NCI-H2107 treated with DMSO at 0.1 percent for 48 hours (cell line): ENCODE measurements around the gene ROMO1.
"Not testable (repeated sequence)": the region's sequence is repeated elsewhere in the genome, so short reads cannot be mapped to it uniquely, and the experiment has no call there.

ENCODE experiments used
- DNase-seq: peaks from one replicate; lab custom pipeline; 2025; ENCODE audit not compliant: unreplicated experiment; lab: John Stamatoyannopoulos, UW

The ROMO1 gene

DNA sequence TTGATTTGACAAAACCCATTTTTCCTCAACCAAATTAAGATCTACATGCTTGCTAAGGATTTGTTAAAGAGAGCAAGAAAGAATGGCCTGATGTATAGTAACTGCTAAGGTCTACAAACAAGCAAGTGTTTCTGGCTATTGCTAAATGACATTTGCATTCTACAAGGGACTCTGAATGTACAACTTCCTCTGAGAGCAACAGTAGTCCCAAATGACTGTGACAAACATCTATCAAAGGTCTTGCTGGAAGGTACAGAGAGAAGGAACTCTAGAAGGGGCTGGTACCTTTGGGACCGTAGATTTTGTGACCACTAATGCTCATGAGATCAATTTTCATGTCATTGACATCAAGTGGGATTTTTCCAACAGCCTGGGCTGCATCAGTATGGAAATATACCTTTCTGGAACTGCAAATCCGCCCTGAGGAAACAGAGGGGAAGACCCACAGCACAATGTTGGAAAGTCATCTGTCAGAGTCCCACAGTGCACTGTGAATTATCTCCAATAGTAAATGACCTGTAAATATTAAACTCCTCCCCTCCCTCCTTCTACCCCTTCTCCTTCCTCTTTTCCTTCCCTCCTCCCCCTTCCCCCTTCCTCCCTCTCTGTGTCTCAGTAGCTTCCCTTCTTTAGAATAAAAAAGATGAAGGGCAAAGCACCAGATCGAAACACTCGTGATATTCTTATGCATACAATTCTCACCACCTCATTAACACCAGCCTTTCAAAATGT, 18.6 kb upstream of the ROMO1 start:
- DNase-seq = no peak

DNA sequence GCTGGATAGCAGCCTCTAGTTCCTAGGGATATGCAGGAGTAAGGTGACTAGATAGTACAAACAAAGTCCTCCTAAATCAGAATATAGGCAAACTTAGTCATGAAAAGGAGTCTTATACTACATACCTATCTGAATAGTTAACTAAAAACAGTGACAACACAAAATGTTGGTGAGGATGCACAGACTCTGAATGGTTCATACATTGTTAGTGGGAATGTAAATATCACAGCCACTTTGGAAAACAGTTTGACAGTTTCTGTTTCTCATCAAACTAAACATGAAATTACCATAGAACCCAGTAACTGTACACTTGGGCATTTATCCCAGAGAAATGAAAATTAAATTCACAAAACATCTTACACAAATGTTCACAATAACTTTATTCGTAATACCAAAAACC, 17.2 kb upstream of the ROMO1 start:
- DNase-seq = no peak

DNA sequence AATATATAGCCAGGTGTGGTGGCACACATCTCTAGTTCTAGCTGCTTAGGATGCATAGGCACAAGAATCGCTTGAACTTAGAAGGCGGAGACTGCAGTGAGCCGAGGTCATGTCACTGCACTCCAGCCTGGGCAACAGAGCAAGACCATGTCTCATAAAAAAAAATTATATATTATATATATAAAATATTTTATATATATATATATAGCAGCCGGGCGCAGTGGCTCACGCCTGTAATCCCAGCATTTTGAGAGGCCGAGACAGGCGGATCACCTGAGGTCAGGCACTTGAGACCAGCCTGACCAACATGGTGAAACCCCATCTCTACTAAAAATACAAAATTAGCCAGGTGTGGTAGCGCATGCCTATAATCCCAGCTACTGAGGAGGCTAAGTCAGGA, 13.8 kb upstream of the ROMO1 start:
- DNase-seq = not testable (repeated sequence)

DNA sequence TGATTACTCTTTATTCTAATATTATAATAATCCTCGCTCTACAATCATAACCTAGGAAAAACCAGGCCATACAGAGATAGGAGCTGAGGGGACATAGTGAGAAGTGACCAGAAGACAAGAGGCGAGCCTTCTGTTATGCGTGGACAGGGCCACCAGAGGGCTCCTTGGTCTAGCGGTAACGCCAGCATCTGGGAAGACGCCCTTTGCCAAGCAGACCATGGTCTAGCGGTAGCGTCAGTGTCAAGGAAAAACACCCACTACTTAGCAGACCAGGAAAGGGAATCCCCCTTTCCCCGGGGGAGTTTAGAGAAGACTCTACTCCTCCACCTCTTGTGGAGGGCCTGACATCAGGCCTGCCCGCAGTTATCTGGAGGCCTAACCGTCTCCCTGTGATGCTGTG, 12.3 kb upstream of the ROMO1 start:
- not testable (repeated sequence) for DNase-seq

DNA sequence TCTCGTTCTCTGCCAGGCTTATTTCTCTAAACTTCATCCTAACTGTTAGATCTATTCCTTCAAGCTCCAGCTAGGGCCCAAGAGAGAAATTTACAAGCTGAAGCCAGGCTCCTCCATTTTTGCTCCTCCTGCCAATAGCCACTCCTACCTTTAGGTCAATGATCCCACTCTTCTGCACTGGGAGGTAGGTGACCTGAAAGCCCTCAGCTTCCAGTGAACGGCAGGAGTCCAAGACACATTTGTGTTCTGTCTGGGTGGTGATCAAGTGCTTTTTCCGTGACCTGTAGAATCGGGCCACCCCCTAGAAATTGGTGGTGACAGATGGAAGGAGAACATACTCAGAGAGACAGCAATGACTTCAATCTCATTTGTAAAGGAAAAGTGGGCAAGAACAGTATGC, 8.9 kb upstream of the ROMO1 start:
- no peak for DNase-seq

DNA sequence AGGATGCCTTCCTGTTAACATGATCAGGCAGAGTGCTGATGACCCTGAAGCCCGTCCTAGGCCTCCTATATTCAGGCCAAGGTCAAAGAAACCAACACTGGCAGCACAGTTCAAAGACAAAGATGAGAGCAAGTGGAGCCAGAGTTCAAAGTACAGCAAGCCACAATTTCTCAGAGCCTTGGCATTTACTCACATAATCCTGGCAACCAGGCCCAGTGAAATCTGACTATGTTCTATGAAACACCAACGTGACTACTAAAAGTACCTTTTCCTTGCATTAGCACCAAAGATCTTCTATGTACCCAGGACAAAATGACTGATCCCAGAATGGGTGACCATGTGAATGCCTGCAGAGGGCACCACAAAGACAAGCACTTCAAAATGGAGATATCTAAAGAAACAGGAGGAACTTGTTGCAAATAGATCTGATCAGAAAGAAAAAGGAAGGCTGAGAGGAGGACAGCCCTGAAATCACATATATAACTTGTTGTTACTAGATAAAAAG, 3.9 kb upstream of the ROMO1 start:
- DNase-seq = no peak

DNA sequence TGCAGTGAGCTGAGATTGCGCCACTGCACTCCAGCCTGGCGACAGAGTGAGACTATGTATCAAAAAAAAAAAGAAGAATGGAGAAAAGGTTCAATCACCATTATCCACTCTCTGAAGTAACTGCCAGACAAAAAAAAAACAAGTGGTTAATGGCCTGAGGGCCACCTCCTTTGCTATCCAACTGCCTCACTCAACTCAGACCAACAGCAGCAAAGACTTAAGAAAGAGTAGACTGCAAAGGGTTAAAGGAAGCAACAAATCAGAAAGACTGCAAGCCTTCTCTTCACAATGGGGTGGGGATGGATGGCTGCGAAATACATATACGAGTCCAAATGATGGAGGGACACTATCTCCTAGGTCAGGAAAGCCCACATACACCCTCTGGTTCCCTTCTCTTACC, 3.2 kb upstream of the ROMO1 start:
- DNase-seq = no peak

DNA sequence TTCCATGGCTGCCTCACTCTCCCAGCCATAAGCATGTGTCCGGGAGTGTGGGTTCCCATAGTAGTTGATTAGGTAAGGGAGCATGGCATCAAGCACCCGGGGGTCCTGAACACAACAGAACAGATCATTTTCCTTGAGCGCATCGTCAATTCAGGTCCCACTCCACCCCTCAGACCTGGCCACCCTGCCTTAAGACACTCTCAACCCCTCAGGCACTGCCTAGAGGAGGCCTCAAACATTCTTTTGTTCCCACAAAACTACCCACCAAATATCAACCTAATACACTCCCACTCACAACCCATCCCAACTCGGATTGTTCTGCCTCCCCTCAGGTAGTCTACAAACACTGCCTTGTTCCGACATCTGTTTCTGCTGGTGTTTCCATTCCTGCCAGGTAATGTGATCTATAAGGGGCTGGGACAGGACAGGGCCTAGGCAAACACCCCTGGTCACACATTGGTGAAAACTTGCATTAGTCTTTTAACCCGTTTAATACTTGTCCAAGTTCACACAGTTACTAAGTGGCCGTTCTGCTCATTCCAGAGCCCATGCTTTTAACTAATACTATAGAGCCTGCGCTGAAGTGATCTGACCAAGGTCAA, 1.4 kb upstream of the ROMO1 start:
- no peak for DNase-seq

DNA sequence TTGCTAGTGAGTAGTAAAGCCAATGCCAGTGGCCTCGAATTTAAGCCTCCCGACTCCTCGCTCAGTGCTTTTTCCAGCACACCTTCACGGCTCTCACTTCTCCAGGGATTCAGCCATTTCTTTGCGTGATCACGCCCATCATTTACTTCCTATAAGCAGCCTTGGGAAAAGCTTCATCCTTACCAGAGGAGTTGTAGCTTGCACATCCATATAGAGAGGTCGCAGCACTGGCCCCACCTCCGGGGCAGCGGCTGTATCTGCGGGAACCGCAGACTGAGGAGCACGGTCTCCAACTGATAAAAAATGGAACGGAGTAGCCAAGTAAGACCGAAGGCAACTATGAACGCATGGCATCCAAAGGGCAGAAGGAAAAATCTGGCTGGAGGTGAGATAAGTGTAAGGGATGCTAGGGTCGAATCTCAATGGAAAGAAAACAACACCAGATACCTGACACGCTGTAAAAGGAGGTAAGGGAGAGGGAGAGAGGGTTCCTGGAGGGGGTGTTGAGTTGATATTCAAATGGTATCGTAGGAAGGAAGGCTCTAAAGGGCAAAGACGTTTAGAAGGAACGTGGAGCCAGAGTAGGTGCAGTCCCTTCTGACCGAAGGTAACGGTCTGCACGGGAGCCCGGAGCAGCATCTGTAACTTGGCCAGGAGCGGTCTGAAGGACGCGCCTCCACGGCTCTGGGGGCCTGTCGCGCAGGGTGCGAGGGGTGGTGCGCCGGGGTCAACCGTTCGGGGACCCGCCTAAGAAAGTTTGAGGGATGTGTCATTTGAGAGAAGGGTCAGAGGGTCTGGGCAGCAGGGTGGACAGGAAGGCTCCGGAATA, 693 bp upstream of the ROMO1 start:
- DNase-seq = no peak

DNA sequence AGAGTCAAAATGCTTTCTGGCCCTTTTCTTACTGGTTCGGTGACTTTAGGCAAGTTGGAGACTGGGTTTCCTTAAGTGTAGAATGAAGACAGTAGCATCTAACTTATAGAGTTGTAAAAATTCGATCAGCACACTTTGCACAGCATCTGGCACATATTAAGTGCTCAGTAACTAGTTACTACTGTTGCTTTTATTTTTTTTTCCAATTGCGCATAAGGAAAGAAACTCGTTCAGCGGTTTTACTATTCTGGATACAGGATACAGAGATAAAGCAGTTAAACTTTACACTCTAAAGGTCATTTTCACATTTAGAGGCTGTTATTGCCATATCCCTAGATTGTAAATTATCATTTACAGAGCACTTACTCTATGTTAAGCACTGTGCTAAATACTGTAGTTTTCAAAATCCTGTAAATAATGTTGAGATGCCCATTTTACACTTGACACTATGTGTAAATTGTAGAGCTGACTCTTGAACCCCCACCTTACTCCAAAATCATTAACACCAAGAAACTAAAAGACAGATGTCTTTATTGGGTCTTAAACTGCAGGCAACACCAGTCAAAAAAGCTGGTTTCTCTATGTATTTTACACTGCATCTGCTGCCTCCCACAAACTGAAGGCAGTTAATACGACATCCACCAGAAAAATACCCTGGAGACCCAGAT, 886 bp downstream of the ROMO1 start:
- no peak for DNase-seq

DNA sequence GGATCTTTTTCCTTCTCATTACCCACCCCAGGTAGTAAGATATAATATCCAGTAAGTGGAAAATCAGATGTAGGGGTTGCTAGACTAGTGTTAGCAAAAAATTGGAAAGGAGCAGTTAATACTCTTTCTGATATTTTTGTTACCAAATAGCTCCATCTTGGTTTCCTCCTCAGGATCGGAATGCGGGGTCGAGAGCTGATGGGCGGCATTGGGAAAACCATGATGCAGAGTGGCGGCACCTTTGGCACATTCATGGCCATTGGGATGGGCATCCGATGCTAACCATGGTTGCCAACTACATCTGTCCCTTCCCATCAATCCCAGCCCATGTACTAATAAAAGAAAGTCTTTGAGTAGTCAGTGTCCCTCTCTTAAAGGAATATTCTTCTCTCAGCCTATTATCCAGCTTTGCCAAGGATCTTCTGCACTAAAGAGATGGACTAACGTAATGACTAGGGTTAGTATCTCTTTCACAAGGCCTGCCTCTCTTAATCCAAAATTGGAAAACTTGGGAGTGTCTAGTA, 1.5 kb downstream of the ROMO1 start:
- DNase-seq = no peak

DNA sequence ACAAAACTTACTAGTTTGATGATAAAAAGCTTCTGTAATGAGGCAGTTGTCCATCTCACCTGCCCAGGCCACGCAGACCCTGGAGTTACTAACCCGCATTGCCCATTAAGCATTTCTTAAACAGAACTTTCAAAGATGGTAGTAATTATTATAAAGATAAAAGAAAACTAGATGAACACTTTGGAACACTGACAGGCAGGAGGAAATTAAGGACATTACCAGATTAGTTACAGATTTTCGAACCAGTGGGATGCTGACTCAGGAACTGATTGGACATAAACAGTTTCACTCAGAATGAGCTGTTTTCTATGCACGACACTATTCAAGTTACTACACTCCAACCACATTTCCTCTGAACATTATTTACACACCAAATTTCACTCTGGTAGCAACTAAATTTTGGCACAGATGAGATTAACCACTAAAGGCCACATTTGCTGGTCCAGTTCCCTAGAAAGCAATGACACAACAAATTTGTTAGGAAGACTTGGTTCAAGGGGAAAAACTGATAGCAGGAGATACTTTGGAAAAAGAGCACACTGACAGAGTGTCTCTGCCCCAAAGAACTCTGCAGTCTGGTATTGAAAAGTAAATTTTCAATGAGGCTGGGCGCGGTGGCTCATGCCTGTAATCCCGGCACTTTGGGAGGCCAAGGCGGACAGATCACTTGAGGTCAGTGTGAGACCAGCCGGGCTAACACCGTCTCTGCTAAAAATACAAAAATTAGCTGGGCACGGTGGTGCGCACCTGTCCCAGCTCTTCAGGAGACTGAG, 3.0 kb downstream of the ROMO1 start:
- no peak for DNase-seq

DNA sequence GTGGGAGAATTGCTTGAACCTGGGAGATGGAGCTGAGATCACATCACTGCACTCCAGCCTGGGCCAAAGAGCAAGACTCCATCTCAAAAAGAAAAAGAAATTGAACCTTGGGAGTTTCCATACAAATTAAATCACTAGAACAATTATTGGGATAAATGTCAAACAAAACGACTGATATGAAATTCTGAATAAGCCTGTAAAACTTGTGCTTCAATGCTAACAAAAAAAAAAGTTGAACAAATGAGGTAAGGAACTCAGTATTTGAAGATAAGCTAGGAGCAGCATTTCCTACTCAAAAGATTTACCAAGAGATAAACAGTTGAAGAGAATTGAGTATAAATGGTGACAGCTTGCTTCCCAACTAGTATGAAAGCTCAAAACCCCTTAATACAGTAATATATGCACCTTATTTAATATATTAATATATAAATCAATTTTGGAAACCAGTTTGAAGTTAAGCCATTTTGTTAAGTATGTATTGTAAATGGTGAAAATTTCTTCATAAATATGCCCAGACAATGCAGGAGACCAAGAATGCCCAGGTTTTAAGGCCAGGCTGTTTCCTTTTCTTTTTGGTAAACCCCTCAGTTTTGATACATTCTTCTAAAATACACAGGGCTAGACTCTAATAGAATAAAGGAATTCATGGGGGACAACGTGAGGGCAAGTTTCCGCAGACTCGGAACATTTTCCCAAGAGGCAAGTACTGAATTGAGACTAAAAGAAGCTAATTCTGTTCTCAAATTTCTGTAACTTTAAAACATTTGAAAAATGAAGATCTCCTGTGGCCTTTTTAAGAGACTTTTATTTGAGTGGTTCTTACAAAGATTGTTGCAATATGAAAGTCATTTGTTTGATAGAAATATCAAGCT, 3.9 kb downstream of the ROMO1 start:
- DNase-seq = no peak

DNA sequence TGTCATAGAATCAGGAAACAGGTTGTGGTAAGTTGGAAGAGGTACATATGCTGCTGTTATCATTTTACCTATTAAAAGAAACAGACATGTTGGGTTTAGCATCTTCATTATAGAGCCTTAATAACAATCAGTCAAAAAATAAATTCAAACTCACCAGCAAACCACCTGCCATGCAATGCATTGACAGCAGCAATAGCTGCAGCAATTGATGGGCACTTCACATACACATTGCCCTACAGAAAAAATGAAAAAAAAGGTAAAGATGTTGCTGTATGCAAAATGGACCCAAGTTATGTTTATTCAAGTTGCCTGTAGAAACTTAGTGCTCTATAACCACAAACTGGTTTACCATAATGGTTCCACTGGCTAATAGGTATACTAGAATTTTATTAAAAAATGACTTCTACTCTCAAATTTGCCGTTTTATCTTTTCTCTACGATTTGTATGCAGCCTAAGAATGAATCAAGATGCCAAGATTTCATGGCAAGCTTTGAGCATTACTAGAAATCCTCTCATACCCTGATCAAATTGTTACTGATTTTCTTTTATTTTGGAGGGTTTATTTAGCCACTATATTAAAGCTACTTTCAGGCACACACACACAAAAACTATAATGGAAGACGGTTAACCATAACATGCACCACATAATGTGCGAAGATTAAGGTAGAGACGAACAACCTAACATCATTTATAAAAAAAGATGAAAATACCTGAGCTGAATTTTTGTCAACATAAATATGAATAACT, 5.5 kb downstream of the ROMO1 start:
- no peak for DNase-seq

DNA sequence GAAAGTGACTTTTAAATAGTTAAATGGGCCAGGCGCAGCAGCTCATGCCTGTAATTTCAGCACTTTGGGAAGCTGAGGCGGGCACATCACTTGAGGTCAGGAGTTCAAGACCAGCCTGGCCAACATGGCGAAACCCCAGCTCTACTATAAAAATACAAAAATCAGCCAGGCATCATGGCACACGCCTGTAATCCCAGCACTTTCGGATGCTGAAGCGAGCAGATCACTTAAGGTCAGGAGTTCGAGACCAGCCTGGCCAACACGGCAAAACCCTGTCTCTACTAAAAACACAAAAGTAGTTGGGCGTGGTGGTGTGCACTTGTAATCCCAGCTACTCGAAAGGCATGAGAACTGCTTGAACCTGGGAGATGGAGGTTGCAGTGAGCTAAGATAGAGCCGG, 6.7 kb downstream of the ROMO1 start:
- DNase-seq = not testable (repeated sequence)

DNA sequence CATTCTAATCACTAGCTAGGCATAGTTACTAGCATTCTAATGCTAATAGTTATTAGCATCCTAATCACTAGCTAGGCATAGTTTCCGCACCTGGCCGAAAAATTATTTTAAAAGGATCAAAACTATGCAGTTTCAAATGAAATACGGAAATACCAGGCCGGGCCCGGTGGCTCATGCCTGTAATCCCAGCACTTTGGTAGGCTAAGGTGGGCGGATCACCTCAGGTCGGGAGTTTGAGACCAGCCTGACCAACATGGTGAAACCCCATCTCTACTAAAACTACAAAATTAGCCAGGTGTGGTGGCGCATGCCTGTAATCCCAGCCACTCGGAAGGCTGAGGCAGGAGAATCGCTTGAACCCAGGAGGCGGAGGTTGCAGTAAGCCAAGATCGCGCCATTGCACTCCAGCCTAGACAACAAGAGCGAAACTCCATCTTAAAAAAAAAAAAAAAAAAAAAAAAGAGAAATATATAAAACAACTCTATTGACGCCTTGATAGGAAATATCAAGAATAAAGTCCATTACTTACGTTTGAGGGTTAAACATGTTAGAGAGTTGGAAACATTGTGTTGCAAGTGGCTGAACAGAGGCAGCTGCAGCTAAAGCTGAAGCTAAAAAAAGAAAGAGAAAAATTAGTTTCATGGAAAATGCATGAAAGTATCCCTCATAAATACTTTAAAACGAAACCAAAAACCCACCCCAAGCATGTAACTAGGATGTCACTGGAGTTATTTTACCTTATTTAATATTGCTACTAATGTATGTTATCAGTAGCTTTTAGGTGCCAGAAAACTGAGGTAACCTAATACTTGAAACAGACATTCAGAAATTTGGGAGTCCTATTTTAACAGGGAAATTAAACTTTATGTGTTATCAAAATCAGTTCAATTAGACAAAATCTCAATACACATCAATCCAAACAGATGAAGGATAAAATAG, 7.7 kb downstream of the ROMO1 start:
- not testable (repeated sequence) for DNase-seq

DNA sequence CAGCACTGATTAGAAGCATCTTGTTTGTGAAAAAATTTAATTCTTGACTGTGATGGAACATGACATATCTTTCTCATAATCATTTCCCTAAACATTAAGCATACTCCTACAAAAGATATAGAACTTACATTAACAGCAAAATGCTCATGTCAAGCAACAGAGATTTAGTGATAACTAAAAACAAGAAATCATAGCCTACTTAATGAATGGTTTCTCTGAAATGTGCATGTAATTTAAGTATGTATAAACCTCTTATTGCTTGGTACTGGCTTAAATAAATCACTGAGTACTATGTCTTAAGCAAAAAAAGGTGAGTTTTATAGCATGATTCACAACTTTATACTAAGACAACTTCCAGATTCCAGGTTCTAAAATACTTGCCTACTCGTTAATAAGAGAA, 9.3 kb downstream of the ROMO1 start:
- no peak for DNase-seq

DNA sequence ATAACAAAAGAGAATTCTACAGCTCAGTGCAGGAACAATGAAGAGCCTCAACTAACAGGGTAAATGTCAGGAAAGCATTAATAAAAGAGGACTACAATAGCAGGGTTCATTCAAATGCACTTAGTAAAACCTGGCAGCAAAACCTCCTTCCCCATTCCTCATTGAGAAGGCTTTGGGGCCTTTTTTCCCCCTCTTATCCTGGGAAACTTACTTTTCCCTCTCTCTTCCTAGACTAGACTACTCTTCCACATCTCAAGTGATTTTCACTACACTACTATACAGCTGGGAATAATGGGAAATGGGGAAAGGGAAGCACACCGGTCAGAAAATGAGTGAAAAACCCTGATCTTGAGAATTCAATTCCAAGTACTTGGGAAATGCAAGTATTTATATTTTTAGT, 10.1 kb downstream of the ROMO1 start:
- no peak for DNase-seq
